GM19239 (cell line): Measurements from ENCODE around the gene MTMR11.
"Not testable (repeated sequence)": the region's sequence is repeated elsewhere in the genome, so short reads cannot be mapped to it uniquely, and the experiment has no call there.

Source experiments
- DNase-seq: peaks from one replicate; pipeline ENCODE4 v3.0.0; 2011; ENCODE audit warnings: low spot score; ENCODE audit not compliant: insufficient read length
- FAIRE-seq: peaks from 2 replicates; lab custom pipeline; 2011; peaks lifted over from hg19 to GRCh38; lab: Jason Lieb, UNC

Gene MTMR11

GRCh38 chr1:149938668-149939003, 2.0 kb upstream of the MTMR11 start:
- not testable (repeated sequence) for DNase-seq, FAIRE-seq

DNA sequence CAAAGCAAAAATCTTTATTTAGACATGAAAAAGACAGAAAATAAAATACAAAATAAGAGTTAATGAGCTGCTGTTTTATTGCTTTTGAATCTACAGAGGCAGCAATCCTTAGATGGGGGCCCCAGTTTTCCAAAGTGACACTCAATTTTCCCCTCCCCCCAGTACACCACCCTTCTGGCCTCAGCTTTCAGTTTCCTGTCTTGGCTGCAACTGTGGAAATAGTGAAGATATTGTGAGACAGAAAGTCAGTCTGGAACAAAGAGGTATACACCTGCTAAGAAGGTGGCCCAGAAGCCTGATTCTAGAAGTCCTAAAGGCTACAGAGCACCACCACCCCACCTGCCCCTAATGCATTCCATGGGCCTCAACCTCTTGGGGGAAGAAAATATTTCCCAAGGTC, 1.1 kb upstream of the MTMR11 start:
- DNase-seq (no peak), FAIRE-seq (no peak)

- DNase-seq (no peak), FAIRE-seq (no peak)
Measured at GRCh38 chr1:149936992-149937705, 470 bp upstream of the MTMR11 start.

DNA sequence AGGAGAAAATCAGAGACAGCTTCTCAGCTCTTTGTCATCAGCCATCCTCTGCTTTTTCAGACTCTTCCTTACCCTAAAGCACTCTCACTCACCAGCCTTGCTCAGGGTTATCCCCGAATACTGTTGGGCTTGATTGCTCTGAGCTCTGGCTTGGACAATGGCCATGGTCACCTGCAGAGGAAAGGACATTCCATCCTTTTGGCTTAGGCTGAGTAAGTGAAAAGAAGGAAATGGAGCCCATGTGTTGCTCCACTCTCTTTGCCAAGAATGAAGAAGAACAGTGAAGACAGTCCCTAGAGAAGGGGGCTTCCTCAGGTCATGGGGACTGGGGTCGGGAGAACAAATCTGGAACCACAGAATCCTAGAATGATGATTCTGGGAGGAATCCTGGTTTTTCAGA, 2.3 kb downstream of the MTMR11 start:
- no peak for DNase-seq
- FAIRE-seq: no peak

DNA sequence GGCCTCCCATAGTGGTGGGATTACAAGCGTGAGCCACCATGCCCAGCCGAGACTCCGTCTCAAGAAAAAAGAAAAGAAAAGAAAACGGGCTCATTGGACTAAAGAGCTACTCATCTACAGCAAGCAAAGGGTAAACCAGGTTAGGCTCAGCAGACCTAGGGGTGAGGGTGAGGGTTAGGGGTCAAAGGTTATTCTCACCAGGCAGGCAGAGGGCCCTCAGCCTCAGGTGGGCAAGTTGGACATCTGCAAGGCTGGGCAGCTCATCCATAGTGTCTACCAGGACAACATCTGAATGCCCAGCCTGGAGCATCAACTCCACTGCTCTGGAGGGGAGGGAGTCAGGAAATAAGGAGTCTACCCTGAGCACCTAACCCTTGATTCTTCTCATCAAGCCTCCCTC, 3.5 kb downstream of the MTMR11 start:
- DNase-seq: no peak
- FAIRE-seq: no peak

GRCh38 chr1:149932474-149932873, 4.2 kb downstream of the MTMR11 start:
- FAIRE-seq (no peak), DNase-seq (no peak)

DNA sequence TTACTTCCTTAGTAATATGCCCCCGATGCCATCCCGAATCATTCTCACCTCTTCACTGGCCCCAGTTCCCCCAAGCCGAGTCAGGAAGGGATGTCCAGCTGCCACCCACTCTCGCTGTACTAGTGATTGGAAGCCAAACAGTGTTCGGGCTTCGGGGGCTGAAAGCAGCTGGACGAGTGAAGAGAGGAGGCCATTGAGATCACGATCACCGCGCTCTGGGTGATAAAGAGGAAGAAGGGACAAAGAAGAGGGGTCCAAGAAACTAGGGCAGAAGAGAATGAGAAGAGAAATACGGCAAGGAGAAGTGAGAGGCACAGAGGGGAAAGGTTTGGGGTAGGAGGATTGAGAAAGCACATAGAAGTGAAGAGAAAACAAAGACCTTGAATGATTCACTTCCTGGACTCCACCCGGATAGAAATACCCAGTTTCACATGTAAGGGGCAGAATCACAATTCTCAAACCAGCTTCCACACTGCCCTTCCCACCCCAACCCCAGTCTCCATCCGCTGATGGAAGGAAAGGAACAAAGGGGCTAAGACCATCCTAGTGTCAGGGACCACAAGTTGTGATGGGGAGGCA, 5.4 kb downstream of the MTMR11 start:
- no peak for FAIRE-seq

GRCh38 chr1:149929856-149930255, 6.8 kb downstream of the MTMR11 start:
- no peak for FAIRE-seq
- no peak for DNase-seq

More for the DNA sequence above, 5.4 kb downstream of the MTMR11 start:
- no peak for DNase-seq

GRCh38 chr1:149928401-149928724, 8.3 kb downstream of the MTMR11 start:
- FAIRE-seq (no peak), DNase-seq (no peak)

DNA sequence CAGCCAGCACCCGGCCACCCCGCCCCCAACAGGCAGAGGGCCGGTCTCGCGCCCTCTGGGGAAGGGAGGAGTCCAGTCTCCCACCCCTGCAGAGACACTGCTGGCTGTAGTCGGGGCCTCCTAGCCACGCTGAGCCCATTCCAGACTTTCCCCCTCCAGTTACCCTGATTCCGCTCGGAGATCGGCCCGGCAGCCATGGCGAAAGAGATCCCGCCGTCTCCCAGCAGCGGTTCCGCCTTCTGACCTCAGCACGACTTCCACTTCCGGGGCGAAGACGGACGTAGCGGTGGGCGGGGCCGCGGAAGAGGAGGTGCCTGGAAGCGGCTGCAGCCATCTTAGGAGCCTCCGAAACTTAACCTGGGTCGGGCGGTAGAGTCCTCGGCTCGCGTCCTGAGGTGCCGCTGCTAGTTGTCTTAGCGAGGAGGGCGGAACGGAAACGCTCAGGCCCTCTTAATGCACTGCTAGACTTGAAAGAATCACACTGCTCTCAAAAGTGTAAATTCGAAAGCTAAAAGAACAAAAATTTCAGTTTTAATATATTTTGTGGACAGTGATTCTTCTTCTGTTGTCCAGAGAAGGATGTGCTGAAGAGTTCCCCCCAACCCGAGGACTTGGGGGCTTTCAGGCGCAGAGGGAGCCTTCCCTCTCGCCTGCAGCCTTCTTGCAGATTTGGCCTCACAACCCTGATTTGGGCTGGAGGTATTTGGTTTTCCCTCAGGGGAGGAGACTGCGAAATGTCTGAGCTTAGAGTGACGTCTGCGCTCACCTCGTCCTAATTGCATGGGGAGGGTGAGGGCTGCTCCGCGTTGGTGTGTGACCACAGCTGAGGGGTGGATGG, 8.9 kb downstream of the MTMR11 start, which contains the start of gene SF3B4:
TSS of gene SF3B4 (minus strand) at position 241 of the 838 bp plus-strand sequence. CDS start at position 197, 44 bp downstream.
- FAIRE-seq (peak; percentile 93), DNase-seq (peak; percentile 76)

DNA sequence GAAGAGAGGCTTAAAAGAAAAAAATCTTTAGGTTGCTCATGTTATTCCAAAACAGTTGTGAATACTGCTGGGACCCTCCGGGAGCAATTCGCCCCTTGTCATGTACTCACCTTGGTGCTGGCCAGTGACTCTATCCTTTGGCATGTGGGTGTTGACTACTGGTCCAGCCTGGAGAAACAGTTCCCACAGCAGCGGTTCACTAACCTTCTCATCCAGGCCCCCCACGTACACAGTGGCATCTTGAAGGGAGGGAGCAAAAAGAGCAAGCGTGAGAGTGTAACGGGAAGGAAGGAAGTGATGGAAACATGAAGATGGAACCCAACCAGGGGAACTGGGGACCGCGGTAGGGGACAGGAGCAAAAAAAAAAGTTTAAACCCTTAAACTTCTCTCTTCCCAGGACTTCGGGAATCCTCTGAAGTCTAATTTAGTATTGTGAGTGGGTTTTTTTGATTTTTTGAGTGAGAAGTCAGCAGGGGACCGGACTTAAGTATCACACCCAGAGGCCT, 9.6 kb downstream of the MTMR11 start:
- FAIRE-seq: peak; percentile 14
- DNase-seq: no peak

DNA sequence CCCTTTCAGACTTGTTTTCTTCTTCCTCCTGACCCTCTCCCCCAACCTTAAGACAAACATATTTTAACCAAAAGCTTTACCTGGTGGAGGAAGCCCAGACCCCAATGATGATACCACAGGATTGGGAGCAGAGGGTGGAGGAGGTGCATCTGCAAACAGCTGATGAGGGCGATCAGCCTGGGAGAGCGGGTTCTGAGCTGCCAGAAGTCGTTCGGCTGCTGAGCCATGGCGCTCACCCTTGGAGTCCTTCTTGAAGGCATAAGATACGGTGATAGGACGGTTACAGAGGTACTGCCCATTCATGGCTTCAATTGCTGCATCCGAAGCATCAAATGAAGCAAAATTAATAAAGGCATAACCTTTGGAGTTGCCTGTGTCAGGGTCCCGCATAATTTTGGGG, 10.4 kb downstream of the MTMR11 start:
- DNase-seq: no peak
- FAIRE-seq: no peak

- DNase-seq: no peak
- FAIRE-seq: no peak
Measured at GRCh38 chr1:149925751-149926150, 10.9 kb downstream of the MTMR11 start.

DNA sequence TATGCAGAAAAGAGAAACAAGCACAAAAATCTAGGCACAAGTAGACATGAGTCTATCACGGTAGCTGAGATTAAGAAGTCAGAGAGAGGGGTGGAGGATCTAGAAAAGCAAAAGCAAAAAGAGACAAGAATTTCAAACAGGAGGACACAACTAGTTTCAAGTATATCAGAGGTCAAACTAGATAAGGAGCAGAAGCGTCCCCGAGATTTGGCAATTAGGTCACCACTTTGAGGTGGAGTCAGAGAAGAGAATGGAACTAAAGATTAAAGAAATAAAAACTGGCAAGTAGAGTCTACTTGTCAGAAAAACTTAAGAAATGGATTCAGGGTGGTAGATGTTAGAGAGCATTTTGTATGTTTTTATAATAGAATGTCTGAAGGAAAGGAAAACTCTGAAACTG, 11.3 kb downstream of the MTMR11 start:
- DNase-seq: no peak
- FAIRE-seq: no peak

- FAIRE-seq: no peak
- no peak for DNase-seq
Measured at GRCh38 chr1:149923626-149924025, 13.1 kb downstream of the MTMR11 start.

GRCh38 chr1:149917571-149918144, 19.0 kb downstream of the MTMR11 start, which contains the start of gene SV2A:
Gene SV2A (minus strand): TSS chr1:149917844. CDS start chr1:149913840, 4,004 bp downstream.
- DNase-seq (no peak), FAIRE-seq (peak; percentile 28)

DNA sequence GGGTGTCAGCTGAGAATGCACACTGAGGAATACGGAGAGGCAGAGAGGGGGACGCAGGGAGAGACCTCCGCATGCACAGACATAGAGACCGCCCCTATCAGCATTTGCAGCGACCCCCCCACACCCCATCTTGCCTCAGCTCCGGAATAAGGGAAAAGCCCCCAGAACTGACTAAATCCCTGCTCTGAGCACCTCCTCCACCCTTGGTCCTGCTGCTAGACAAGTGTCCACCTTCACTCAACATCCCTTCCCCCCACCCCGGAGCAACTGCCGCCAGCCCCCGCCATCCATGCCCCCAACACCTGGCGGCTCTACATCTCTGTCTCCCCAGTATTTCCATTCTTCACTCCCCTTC, 19.8 kb downstream of the MTMR11 start:
- FAIRE-seq (no peak), DNase-seq (no peak)

DNA sequence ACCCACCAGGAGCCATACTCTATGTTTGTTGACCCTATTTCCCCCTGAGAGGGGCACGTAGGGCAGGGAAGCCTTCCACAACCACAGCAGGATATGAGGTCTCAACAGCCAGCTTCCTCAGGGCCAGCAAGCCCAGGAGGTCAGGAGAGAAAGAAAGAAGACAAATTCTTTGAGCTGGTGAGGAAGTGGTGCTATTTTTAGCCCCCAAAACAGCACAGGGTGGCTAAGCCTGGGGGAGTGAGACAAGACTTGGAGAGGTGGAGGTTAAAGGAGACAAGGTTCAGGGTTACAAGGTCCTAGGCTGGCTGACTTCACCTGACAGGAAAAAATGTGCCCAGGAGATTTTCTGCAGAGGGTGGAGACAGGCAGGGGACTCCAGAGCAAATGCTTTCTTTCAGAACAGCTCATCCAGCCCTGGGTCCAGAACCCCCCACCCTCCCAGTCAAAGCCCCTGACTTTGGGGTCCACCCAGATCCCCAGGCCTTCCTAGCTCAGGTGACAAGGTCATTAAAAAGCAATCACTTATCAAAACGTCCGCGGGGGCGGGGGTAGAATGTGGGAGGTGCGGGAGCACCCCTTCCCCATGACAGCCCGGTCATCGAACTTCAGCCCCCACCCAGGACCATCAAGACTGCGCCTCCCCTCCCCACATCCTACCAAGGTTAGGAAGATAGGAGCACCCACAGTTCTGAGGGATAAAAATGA, 20.3 kb downstream of the MTMR11 start:
- DNase-seq (no peak), FAIRE-seq (peak; percentile 60)

- FAIRE-seq (no peak), DNase-seq (no peak)
Measured at GRCh38 chr1:149915429-149916192, 21.1 kb downstream of the MTMR11 start.
